Right atrium auricular region (tissue), 2 donors: ENCODE data around the gene CAMK1D. TPM values are rescaled to one million over a fixed set of nuclear protein-coding genes. Genes with fewer than 3 reads are reported as not detected.

Source experiments
- DNase-seq: peaks from one replicate; pipeline ENCODE4 v3.0.0-alpha.2; 2019; ENCODE audit warnings: low spot score
- H3K27ac ChIP-seq, 2 donors: fragments of 200-600 bp; sonication (generic); 1 replicate in 1 of 2; 2 replicates in 1 of 2; pipeline ENCODE4 v1.5.1; 2016 to 2019
- H3K27me3 ChIP-seq, 2 donors: fragments of 200-600 bp; sonication (generic); one replicate each; pipeline versions ENCODE4 v1.5.1 to v1.6.0; 2017 to 2019
- H3K36me3 ChIP-seq: fragments of 200-600 bp; sonication (generic); one replicate; pipeline ENCODE4 v1.5.1; 2016
- H3K4me1 ChIP-seq, 2 donors: fragments of 200-600 bp; sonication (generic); one replicate each; pipeline versions ENCODE4 v1.5.1 to v1.6.0; 2017 to 2019
- H3K4me3 ChIP-seq, 2 donors: fragments of 200-600 bp; sonication (generic); 1 replicate in 1 of 2; 2 replicates in 1 of 2; pipeline ENCODE4 v1.5.1; 2017 to 2019; ENCODE audit warnings: mild to moderate bottlenecking in 1 of 2, moderate library complexity in 1 of 2
- H3K9me3 ChIP-seq, 2 donors: fragments of 200-600 bp; sonication (generic); one replicate each; pipeline ENCODE4 v1.5.1; 2019
- total RNA-seq, 2 donors: library from RNA; depleted of rRNA; stranded (reverse); fragments of >200 nt; gene quantifications; one replicate each; pipeline ENCODE4 v1.1.0, GENCODE V29; 2016
- TF ChIP-seq, protein P1 (sequence below), 2 donors: fragments of 200-600 bp; sonication (generic); IDR thresholded peaks; one replicate each; pipeline ENCODE4 v1.5.1; 2019; ENCODE audit warnings: antibody characterized with exemption in 2 of 2

Gene CAMK1D
- total RNA-seq, 2 donors from 2014 or later, result 24.5 to 27.2 TPM

DNA sequence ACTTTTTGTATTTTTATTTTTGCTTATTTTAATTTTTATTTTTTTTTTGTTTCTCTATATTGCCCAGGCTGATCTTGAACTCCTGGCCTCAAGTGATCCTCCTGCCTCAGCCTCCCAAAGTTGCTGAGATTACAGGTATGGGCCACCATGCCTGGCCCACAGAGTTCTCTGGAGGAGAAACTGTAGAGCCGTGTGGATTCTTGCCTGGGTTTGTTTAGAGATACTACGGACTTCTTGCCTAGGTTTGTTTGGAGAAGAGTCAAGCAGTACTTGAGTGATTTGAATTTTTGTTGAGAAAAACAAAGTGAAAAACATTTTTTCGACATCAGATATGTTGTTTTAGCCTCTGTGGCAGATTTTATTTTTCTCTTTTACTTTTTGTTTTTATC is 99.0 kb downstream of the CAMK1D start:
- Histone ChIP-seq H3K4me1 (peaks cover 0 to 26% of the 10 kb centered on the region in 2 donors), H3K9me3 (no peaks in the 10 kb centered on the region), H3K4me3 (no peak overlapping the region), H3K27ac (no peak overlapping the region), H3K27me3 (no peaks in the 10 kb centered on the region), H3K36me3 (no peaks in the 10 kb centered on the region)
- TF ChIP-seq, protein P1, sequence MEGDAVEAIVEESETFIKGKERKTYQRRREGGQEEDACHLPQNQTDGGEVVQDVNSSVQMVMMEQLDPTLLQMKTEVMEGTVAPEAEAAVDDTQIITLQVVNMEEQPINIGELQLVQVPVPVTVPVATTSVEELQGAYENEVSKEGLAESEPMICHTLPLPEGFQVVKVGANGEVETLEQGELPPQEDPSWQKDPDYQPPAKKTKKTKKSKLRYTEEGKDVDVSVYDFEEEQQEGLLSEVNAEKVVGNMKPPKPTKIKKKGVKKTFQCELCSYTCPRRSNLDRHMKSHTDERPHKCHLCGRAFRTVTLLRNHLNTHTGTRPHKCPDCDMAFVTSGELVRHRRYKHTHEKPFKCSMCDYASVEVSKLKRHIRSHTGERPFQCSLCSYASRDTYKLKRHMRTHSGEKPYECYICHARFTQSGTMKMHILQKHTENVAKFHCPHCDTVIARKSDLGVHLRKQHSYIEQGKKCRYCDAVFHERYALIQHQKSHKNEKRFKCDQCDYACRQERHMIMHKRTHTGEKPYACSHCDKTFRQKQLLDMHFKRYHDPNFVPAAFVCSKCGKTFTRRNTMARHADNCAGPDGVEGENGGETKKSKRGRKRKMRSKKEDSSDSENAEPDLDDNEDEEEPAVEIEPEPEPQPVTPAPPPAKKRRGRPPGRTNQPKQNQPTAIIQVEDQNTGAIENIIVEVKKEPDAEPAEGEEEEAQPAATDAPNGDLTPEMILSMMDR (IDR thresholded peaks at IDR 0.05), result no peak
- DNase-seq, result no peak

- TF ChIP-seq, protein P1 (IDR thresholded peaks at IDR 0.05), result no peak
- Histone ChIP-seq H3K27ac (no peak overlapping the region), H3K4me3 (no peak overlapping the region)
These were observed 99.5 kb downstream of the CAMK1D start for GRCh38 chr10:12448729-12449391.

GRCh38 chr10:12455318-12455717 is 106.0 kb downstream of the CAMK1D start:
- no peak for DNase-seq
- no peaks in the 10 kb centered on the region for H3K9me3 ChIP-seq
- H3K36me3 ChIP-seq, result no peaks in the 10 kb centered on the region
- H3K4me3 ChIP-seq, result no peak overlapping the region
- no peaks in the 10 kb centered on the region for H3K27me3 ChIP-seq
- TF ChIP-seq, protein P1 (IDR thresholded peaks at IDR 0.05), result no peak
- H3K27ac ChIP-seq, result no peak overlapping the region
- peaks cover 0 to 21% of the 10 kb centered on the region in 2 donors for H3K4me1 ChIP-seq

More at GRCh38 chr10:12448729-12449391, 99.5 kb downstream of the CAMK1D start:
- Histone ChIP-seq H3K9me3 (no peaks in the 10 kb centered on the region), H3K27me3 (no peaks in the 10 kb centered on the region), H3K36me3 (no peaks in the 10 kb centered on the region), H3K4me1 (peaks cover 0 to 26% of the 10 kb centered on the region in 2 donors)
- DNase-seq, result no peak

- no peak overlapping the region for H3K27ac ChIP-seq
- no peaks in the 10 kb centered on the region for H3K9me3 ChIP-seq
- H3K4me1 ChIP-seq, result peaks cover 0 to 21% of the 10 kb centered on the region in 2 donors
- H3K36me3 ChIP-seq, result no peaks in the 10 kb centered on the region
- no peak overlapping the region for H3K4me3 ChIP-seq
- TF ChIP-seq, protein P1 (IDR thresholded peaks at IDR 0.05), result no peak
- H3K27me3 ChIP-seq, result no peaks in the 10 kb centered on the region
- DNase-seq, result no peak
These were observed 106.4 kb downstream of the CAMK1D start for GRCh38 chr10:12455766-12456165.

GRCh38 chr10:12459340-12459739 is 110.0 kb downstream of the CAMK1D start:
- Histone ChIP-seq H3K27me3 (no peaks in the 10 kb centered on the region), H3K36me3 (no peaks in the 10 kb centered on the region), H3K4me1 (peaks cover 0 to 21% of the 10 kb centered on the region in 2 donors), H3K27ac (no peak overlapping the region), H3K9me3 (no peaks in the 10 kb centered on the region), H3K4me3 (no peak overlapping the region)
- no peak for DNase-seq
- TF ChIP-seq, protein P1 (IDR thresholded peaks at IDR 0.05), result no peak

- no peaks in the 10 kb centered on the region for H3K27me3 ChIP-seq
- H3K9me3 ChIP-seq, result no peaks in the 10 kb centered on the region
- H3K4me1 ChIP-seq, result peaks cover 0 to 20% of the 10 kb centered on the region in 2 donors
- no peaks in the 10 kb centered on the region for H3K36me3 ChIP-seq
- H3K4me3 ChIP-seq, result no peak overlapping the region
- TF ChIP-seq, protein P1 (IDR thresholded peaks at IDR 0.05), result no peak
- H3K27ac ChIP-seq, result no peak overlapping the region
- no peak for DNase-seq
These were observed 110.4 kb downstream of the CAMK1D start for GRCh38 chr10:12459762-12460161.
